Caki2 (cell line): ENCODE measurements around the gene ASCL2. TPM values are rescaled to one million over a fixed set of nuclear protein-coding genes. Genes with fewer than 3 reads are reported as not detected.

ENCODE experiments used
- DNase-seq: peaks from one replicate; pipeline ENCODE4 v3.0.0-alpha.2; 2015; ENCODE audit warnings: low read depth
- in situ Hi-C: cut with HindIII; loops from 2 replicates; pipeline ENCODE4 v1.10.0; 2016; ENCODE audit warnings: low sequenced_read_pairs, low pct_unique_long_range_greater_than_20kb, mixed read lengths
- total RNA-seq: library from RNA; depleted of rRNA; stranded (reverse); fragments of >200 nt; shearing (Covaris generic); gene quantifications from 2 replicates; pipeline ENCODE4 v1.2.3, GENCODE V29; 2014; ENCODE audit warnings: low replicate concordance; rRNA removed

Gene ASCL2
- total RNA-seq, 1 experiment from 2014 or later = not detected

- no peak for DNase-seq
- in situ Hi-C loops = no loop called here
Measured at GRCh38 chr11:2221024-2221423, 49.4 kb downstream of the ASCL2 start.

GRCh38 chr11:2220173-2220771 lies 50.1 kb downstream of the ASCL2 start:
- no peak for DNase-seq
- in situ Hi-C loops = no loop called here

- in situ Hi-C loops = no loop called here
- DNase-seq = no peak
Measured at GRCh38 chr11:2219318-2220017, 50.9 kb downstream of the ASCL2 start.

Other genes starting within 250 kb of the ASCL2 start
- gene IGF2, start 131.2 kb downstream of the ASCL2 start, total RNA-seq = 2.3 and 5.6 TPM in 2 replicates
- not detected in 2 replicates for gene INS, start 109.4 kb downstream of the ASCL2 start, total RNA-seq
- gene TH, start 98.8 kb downstream of the ASCL2 start, total RNA-seq = not detected in 2 replicates
- gene C11orf21, start 31.3 kb upstream of the ASCL2 start, total RNA-seq = 0.68 TPM in 1 of 2 replicates, not detected in the other
- not detected in 2 replicates for gene TSPAN32, start 31.4 kb upstream of the ASCL2 start, total RNA-seq
- gene CD81, start 106.7 kb upstream of the ASCL2 start, total RNA-seq = 88.8 and 134 TPM in 2 replicates
- 70.5 and 107 TPM in 2 replicates for gene TSSC4, start 130.2 kb upstream of the ASCL2 start, total RNA-seq
- not detected in 2 replicates for gene TRPM5, start 173.9 kb upstream of the ASCL2 start, total RNA-seq
- 3.9 TPM in 1 of 2 replicates, not detected in the other for gene KCNQ1, start 174.4 kb upstream of the ASCL2 start, total RNA-seq